ENCODE data around the gene LPIN3.

The LPIN3 gene

DNA sequence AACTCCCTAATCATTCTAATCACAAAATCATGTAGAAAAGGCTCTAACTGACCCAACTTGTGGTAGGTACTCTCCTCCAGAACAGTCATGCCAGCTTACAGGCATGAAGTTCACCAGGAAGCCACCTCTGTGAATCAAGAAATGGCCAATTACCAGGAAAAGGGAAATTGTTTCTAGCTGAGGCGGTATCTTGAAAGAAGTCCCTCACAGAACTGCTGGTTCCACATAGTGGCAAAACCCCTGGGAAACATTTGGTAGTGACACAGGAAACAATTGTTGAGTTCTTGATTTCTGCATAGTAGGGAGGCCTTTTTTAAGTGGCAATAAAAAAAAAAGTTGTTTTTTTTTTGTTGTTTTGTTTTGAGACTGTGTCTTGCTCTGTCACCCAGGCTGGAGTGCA is 19.6 kb upstream of the LPIN3 start:
- DNase-seq = no peak

- no peak for DNase-seq
Measured at GRCh38 chr20:41327178-41327577, 13.4 kb upstream of the LPIN3 start.

- DNase-seq = peak in 10 of 58 donors; percentile 5 to 35 (median 22)
Measured at GRCh38 chr20:41329435-41330342, 10.9 kb upstream of the LPIN3 start.

DNA sequence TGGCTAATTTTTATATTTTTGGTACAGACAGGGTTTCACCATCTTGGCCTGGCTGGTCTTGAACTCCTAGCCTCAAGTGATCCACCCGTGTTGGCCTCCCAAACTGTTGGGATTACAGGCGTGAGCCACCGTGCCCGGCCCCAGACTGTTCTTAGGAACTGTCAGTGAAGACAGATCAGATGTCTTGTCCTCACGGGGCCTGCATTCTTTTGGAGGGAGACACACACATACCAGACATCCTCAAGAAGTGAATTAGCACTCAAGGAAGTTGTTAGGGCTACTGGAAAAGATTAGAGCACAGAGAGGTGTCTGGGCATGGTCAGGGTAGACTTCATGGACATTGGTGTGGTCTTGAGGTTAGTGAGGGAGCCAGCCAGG is 10.3 kb upstream of the LPIN3 start:
- no peak for DNase-seq

- no peak for DNase-seq
Measured at GRCh38 chr20:41330941-41331340, 9.7 kb upstream of the LPIN3 start.

- DNase-seq = no peak
Measured at GRCh38 chr20:41331731-41332130, 8.9 kb upstream of the LPIN3 start.

GRCh38 chr20:41334036-41334435 is 6.6 kb upstream of the LPIN3 start:
- DNase-seq = no peak

- no peak for DNase-seq
Measured at GRCh38 chr20:41334443-41335421, 5.9 kb upstream of the LPIN3 start.

GRCh38 chr20:41335591-41335990 is 5.0 kb upstream of the LPIN3 start:
- DNase-seq = no peak

DNA sequence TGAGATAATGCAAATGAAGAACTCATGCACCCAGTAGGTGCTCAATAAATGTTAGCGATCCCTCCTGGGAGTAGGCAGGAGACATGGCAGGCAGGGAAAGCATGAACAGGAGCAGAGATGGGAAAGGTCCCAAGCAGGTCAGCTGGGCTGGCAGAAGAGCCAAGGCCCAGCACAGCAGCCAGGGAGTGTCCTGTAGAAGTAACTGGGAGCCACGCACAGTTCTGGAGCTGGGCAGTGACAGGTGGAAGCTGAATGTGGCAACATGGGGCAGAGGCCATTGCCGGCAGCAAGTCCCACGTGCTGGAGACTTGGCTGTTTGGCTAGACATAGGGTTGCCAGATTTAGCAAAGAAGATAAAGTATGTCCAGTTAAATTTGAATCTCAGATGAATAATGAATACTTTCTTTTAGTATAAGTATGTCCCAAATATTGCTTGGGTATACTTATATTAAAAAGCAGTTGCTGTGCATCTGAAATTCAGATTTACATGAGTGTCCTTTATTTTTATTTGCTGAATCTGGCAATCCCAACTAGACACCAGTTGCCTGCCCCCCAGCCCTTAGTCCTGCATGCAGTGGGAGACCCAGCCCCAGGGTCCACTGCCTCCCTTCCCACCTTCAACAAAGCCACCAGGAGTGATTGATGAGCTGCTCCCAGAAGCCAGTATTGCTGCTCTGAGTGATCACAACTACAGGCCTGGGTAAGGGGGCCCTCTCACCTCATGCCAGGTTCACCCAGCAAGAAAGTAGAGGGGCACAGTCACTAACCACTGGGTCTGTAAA is 3.7 kb upstream of the LPIN3 start:
- no peak for DNase-seq

GRCh38 chr20:41339957-41340326 is 679 bp upstream of the LPIN3 start:
- DNase-seq = peak in 56 of 58 donors; percentile 15 to 83 (median 56)

DNA sequence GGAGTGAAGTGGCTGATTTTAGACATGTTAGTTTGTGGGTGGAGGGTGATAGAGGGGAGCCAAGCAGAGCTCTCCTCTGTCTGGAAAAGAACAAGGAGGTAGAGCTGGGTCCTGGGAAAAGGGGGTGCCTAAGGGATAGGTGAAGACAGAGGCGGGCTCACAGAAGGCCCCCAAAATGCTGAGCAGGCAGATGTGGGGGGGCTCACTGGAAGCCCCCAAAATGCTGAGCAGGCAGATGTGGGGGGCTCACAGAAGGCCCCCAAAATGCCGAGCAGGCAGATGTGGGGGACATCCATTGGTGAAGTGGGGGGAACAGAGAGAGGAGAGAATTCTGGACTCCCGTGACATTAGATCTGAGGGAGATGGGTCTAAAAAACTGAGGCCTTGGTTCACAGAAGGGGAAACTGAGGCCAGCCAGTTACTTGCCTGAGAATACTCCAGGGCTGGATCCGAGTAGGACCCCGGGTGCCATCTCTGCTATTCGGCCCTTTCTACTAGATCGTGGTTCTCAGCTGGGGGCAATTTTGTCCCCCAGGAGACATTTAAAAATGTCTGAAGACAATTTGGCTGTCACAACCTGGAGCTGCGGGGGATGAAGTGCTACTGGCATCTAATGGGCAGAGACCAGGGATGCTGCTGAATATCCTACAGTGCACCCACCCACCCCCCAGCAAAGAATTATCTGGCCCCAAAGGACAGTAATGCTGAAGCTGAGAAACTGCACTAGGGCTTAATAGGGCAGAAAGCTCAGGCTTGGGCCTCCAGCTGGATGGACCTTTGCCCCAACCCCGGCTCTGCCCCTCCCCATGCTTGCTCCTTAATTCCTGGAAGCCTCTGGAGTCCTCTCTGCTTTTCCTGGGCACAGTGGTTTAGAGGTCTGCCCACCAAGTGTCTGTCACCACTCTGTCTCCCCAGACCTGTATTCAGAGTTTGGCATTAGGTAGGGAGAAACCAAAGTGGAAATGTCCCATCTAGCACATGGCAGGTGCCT is 2.1 kb downstream of the LPIN3 start:
- DNase-seq = no peak

DNA sequence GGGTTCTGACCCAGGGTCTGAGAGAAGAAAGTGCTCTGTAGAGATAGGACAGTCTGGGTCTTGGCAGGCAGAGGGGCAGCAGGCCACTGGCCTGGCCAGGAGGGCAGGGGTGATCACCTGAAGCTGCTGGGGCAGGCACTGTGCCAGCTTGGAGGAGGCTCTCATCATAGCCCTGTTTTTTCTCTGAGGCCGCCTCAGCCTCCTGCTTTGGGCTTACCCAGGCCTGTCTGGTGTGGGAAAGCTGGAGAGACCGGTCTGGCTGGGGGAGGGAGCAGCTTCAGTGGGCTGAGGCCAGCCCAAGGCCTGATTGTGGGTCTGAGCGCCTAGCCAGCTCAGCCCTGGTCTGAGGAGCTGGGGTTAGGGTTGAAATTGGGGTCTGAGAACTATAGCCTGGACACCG is 3.9 kb downstream of the LPIN3 start:
- no peak for DNase-seq

DNA sequence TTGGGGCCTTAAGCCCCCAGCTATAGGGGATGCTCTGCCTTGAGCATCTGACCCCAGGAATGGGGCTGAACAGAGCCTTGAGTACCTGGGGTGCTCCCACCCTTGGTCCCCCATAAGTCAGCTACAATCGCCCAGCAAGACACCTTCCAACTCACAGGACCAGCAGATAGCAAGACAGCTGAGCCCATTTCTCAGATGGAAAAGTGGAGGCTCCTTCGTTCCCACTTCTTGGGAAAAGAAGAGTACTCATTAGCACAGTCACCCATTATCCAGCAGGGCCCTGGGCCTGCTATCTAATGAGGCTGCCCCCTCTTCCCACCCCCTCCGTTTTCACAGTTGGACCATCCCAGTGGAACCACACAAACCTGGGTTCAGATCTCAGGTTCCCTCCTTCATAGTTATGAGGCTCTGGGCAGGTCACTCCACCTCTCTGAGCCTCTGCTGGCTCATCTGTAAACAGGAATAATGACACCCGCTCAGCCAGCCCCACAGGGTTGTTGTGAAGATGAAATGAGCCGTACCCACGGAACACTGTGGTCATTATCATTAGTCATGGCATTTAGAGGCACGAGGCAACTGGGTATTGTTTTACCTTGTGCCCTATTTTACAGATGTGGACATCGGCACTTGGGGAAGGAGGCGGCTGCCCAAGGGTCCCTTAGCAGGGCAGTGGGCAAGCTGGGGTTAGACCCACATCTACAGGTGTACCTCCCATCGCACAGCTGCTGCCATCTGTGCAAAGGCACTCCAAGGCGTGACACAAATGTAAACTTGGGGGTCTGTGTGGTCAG is 4.5 kb downstream of the LPIN3 start:
- DNase-seq = no peak

- no peak for DNase-seq
Measured at GRCh38 chr20:41345729-41346067, 5.1 kb downstream of the LPIN3 start.

GRCh38 chr20:41347523-41348429 is 7.2 kb downstream of the LPIN3 start:
- no peak for DNase-seq

DNA sequence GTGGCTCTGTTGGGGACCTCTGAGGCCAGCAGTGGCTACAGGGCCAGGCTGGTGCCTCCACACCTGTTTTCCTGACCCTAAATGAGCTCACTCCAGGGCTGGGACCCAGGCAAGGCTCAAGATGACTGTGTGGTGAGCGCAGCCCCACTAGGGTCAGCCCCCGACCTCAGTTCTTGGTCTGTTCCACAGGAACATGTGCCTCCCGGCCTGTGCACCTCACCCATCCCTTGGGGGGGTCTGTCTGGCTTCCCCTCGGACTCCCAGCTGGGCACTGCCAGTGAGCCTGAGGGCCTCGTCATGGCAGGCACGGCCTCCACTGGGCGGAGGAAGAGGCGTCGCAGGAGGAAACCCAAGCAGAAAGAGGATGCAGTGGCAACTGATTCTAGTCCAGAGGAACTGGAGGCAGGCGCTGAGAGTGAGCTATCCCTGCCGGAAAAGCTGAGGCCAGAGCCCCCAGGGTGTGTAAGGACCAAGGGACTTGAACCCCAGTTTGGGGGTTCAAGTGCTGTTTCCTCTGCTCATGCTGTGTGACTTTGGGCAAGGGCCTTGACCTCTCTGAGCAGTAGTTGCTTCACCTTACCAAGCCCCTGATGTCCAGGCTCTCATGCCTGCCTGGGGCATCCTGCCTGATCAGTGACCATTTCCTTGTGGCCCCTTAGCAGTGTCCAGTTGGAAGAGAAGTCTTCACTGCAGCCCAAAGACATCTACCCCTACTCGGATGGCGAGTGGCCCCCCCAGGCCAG is 8.0 kb downstream of the LPIN3 start:
- no peak for DNase-seq

GRCh38 chr20:41349266-41349665 is 8.6 kb downstream of the LPIN3 start:
- no peak for DNase-seq

All from anterior cingulate cortex (tissue), 58 donors.